Putamen (tissue), 1 donor: ENCODE measurements around the gene TSR1.
"Not testable (repeated sequence)": the region's sequence is repeated elsewhere in the genome, so short reads cannot be mapped to it uniquely, and the experiment has no call there.

Source experiments
- DNase-seq: peaks from one replicate; pipeline ENCODE4 v3.0.0-alpha.2; 2016; ENCODE audit warnings: low spot score

TSR1 gene

DNA sequence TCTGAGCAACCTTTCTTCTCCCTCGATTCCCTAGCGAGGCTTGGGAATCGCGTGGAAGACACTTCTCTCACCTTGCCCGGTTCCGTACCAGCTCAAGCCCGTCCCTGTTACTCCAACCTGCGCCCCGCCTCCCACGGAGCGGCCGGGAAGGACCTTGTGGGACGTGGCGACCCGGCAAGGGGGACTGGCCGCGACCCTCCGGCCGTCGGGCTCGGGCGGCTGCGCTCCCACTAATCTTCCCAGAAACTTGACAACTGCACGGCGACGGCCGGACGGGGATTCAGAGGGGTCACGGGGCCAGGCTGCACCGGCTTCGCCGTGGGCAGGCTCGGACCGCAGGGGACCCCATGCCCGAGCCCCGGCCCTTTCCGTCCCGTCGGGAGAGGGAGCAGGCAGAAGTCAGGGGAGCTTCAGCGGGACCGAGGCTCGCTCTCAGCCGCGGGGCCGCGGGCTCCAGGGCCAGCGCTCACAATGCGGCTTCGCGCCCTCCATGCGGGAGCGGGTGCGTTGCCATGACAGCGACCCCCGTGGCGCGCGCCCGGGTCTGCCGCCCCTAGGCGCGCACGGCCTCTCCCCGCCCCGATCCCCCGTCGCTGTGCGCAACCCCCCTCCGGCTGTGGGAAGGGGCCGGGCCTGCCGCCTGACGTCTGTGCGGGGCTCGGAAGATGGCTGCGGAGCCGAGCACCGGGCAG is 741 bp upstream of the TSR1 start, which contains the start of gene SGSM2:
Gene SGSM2 (plus strand): TSS at position 650 of the 692 bp plus-strand sequence. CDS start 188 bp downstream, outside the sequence.
- DNase-seq = peak; percentile 64

DNA sequence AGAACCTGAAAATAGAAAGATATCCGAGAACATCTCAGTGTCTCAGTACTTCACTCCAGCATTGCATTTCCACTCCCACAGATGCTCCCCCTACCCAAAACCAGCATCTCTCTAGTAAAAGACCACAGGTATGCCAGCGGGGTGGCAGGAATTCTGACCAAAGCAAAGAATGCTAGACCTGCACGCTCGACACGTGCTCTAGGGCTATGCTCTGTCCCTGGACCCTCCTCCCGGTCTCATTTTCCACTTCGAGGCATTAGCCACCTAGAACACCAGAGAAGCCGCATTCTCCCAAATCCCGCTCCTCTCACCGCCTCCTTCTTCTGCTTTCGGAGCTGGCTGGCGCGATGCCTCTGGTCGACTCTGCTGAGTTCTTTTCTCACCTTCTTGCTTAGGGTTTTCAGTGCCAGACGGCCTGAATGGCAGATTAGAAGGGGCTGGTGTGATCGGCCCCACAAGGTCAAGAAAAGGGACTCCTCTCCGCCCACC is 487 bp downstream of the TSR1 start:
- no peak for DNase-seq

DNA sequence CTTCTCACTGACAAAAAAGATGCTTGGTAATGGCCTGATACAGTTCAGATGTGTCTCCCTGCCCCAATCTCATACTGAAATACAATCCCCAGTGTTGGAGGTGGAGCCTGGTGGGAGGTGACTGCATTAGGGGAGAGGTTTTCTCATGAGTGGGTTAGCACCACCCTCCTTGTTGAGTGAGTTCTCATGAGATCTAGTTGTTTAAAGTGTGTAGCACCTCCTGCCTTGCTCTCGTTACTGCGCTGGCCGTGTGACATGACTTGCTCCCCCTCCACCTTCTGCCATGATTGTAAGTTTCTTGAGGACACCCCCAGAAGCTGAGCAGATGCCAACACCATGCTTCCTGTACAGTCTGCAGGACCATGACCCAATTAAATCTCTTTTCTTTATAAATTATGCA is 5.0 kb downstream of the TSR1 start:
- no peak for DNase-seq

DNA sequence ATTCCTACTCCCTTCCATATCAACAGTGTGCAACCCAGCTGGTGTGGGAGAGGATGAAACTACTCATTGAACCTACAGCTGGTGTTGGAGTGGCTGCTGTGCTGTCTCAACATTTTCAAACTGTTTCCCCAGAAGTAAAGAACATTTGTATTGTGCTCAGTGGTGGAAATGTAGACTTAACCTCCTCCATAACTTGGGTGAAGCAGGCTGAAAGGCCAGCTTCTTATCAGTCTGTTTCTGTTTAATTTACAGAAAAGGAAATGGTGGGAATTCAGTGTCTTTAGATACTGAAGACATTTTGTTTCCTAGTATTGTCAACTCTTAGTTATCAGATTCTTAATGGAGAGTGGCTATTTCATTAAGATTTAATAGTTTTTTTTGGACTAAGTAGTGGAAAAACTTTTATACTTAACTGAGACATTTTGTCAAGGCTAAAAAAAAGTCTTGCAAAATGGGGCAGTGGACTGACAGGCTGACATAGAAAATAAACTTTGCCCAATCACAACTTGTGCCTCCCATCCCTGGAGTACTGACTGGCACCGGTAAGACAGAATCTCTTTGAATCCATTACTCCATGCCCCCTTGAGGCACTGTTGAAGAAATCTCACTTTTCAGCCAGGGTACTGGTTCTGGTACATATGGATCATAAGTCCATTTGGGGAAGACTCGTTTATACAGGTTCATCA is 12.5 kb downstream of the TSR1 start:
- DNase-seq = no peak

DNA sequence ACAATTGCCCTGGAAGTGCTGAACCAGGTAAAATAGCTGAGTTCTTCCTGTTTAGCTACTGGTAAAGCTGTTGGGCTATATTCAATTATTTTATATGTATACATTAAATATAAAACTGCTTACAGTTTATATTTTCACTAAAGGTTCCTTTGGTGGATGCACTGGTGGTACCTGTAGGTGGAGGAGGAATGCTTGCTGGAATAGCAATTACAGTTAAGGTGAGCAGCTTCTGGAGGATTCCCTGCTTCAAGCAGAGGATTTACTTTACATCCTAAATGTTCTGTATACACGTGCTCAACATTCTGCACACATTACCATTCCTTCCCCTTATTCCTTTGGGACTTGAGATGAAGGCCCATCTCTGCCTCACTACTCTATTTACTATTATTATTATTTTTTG is 14.9 kb downstream of the TSR1 start:
- DNase-seq = no peak

DNA sequence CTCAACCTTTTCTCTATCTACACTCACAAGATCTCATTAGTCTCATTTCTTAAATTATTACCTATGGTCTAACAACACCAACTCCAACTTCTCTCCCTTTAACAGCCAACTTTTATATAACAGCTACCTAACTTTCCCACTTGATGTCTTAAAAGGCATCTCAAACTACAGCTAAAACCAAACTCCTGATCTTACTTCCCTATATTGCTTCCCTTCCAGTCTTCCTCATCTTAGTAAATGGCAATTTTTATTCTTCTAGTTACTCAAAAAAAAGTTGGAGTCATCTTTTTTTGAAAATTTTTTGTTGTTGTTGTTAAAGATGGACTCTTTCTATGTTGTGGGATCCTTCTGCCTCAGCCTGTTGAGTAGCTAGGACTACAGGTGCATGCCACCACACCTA is 17.2 kb downstream of the TSR1 start:
- DNase-seq = no peak

DNA sequence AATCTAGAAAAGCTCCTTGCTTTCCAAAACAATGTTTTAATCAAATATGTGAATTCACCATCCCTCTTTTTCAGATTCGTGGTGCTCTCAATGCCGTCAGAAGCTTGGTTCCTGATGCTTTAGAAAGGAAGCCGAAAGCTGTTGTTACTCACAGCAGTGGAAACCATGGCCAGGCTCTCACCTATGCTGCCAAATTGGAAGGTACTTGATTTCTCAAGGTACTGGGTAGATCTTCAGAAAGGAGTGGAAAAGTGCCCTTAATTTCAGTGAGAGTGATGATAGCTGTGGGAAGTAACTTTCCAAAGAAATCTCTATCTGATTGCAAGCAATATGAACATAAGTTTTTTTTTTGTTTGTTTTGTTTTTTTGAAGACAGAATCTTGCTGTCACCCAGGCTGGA is 18.5 kb downstream of the TSR1 start:
- DNase-seq = no peak

DNA sequence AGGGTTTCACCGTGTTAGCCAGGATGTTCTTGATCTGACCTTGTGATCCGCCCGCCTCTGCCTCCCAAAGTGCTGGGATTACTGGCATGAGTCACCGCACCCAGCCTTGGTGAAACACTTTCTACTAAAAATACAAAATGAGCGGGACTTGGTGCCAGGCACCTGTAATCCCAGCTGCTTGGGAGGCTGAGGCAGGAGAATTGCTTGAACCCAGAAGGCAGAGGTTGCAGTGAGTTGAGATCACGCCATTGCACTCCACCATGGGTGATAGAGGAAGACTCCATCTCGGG is 19.4 kb downstream of the TSR1 start:
- DNase-seq = not testable (repeated sequence)

DNA sequence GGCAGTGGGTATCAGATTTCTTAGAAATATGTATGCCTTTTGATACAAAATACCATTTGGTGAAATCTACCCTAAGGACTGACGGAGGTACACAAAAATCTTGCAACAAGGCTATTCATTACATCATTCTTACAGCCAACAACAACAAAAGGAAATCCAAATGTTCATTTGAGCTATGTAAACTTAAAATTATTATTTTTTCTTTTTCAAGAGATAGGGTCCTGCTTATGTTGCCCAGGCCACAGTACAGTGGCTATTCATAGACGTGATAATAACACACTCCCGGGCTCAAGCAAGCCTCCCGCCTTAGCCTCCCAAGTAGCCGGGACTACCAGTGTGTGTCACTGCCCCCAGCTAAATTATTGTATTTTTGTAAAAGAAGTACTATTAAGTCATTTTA is 23.5 kb downstream of the TSR1 start:
- DNase-seq = no peak

DNA sequence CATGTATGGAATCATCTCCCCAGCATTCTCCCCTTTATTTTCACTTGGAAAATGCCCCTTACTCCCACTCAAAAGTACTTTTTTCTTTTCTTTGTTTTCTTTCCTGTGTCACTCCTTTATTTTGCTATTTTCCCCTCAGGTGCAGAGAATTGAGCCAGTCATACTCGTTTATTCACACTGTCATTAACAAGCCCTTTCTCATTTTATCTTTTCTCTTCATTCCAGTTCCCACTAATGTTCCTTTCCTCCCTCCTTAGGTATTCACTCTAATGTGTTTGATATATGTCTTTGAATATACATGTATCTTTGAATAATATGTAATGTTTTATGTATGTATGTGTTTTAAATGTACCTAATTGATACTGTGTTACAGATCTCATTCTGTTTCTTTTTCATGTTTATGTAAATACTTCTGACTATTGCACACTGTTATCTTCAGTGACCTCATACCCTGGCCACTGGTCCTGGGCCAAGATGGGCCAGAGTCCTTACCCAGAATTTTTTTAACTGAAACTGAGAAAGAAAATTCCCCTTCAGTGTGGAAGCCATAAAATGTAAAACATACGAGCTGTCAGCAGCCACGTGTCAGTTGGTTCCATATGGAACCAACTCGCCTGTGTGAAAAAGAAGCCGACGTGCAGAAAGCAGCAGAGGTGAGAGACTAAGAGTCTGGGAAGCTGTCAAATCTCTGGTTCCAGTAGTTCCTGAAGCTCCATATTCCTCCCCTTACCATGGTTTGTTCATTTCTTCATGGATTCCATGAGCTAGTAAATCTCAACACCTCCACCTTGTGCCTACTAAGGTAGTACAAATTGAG is 26.7 kb downstream of the TSR1 start:
- DNase-seq = no peak

DNA sequence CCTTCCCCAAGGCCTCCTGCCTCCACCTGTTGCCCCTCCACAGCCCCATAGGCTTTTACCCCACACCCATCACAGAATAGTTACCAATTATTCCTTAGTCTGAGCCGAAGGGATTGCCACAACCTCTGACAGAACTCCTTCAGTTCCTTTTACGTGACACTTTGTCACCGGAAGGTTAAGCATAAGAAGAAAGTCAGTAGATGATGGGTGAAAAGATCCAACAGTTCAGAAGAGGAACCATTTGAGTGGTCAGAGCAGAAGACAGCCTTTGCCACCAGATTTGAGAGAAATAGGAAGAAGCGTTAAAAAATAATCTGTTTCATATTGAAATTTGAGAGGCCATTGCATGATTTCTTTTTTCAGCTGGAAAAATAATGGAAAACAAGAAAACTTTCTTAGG is 31.3 kb downstream of the TSR1 start:
- no peak for DNase-seq

DNA sequence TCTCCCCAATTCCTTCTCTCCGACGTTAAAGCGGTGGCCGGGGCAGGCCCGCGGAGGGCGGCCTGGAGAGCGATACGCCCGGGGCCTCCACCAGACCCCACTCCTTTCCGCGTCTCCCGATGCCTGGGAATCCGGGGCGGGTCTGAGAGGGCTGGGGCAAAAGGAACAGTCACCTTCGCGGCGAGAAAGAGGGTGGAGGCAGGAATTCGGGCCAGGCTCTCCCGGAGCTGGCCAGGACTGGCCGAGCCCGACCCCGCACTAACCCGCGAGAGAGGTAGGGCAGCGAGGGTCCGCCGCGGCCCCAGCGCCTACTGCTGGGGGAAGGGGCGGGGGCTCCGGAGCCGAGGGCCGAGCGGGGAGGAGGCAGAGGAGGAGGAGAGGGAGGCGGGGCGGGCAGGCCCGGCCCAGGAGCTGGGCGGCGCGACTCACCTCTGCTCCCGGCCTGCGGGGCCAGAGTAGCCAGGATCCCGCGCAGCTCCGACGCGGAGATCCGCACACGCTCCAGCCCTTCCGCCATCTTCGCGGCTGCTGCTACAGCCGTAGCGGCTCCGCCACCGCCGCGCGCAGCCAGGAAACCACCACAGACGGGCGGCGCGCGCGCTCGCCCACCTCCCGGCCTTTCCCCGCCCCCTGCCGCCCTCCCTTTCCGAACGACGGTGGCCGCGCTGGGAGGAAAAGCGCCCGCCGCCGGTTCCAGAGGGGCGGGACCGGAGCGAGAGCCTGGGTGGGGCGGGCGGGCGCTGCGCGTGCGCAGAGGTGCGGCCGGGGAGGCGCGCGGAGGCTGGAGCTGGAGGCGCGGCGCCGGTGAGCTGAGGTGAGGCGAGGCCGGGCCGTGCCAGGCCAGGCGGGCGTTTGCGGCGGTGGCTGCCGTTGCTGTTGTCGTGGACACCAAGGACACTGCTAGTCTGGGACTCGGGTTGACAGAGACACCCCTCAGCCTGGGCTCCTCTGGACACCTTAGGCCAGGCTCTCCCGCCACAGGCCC is 32.8 kb downstream of the TSR1 start, which contains the start of the genes SMG6 and SRR:
Gene SMG6 (minus strand): TSS at position 582 of the 985 bp plus-strand sequence. CDS start 65 bp downstream, at position 517.
Gene SRR (plus strand): TSS at position 747 of the 985 bp plus-strand sequence. CDS start 11,611 bp downstream, outside the sequence.
- DNase-seq = peak; percentile 91

DNA sequence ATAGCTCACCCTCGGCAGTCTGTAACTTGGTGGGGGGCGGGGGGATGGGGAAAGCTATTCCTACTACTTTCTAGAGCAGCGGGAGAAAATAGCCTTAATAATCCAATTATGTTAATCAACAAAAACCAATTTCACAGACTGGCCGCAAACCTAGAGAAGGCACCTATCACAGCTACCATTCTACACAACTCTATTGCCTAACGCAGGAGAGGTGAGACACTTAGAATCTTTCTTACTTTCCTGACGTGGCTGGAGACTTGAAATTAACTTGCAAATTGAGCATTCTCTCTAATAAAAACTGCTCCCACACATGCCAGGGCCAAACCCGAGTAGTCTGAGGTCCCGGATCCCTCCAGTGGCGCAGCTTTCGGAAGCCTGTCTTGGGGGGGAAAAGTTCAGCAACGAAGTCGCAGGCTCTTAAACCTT is 33.5 kb downstream of the TSR1 start:
- no peak for DNase-seq

DNA sequence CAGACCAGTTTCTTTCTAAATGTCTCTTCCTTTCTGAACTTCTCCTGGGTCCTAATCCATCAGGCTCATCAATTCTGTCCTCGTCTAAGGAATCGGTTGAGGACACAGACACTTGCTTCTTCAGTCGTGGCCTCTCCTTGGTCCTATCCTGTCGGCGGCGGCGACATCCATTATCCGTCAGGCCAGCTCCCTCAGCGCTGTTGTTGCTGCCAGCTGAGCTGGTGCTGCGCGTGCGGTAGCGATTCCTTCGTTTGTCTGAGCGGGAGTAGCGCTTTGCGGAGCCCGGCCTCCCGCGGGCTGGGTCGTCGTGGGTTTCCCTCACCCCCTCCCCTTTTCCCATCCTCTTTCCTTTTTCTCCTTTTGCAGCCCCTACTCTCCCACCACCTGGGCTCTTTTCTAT is 36.5 kb downstream of the TSR1 start:
- no peak for DNase-seq

DNA sequence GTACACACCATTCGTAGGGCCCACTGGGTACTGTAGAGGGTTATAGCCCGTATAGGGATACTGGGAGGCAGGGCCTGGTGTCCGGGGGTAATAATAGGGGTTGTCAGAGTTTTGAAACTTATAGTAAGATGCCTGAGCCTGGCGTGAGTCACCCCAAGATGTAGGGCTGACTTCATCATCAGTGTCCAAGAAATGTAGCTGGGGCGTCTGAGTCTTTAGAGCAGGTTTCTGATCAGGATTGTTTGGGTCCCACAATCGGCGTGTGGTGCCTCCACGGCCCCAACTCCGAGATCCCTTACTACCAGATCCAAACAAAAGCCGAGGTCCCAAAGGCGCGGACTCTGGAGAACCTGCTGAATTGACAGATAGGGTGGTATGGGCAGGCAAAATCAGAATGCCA is 37.1 kb downstream of the TSR1 start:
- DNase-seq = no peak

DNA sequence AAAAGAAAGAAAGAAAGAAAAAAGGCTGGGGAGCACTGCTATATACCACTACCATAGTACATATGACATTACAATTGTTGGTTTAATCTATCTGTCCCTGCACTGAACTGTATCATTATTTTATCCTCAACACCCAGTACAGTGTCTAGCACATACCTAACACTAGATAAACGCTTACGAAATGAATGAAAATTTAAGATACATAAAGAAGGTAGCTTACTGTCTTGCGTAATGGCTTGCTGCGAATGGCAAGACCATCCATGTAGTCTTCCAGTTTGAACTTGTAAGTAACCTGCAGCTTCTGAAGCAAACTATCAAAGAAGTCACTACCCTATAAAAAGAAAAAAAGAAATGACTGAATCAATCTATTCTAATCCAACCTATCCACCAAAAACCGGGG is 39.2 kb downstream of the TSR1 start:
- no peak for DNase-seq

DNA sequence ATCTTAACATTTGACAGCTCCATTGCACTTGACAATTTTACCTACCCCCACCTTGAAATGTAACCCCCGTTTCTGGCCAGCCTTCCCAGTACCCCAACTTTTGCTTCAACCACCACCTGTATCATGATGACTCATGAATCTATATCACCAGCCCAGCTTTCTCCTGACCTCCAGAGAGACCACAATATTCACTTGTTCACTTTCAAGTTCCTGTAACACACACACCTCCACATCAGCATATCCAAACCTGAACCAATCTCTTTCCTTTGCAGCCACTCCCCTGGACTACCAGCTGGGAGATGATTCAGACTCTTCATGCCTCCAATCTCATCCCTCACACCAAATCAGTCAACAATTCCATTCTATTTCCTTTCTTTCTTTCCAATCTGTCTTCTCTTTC is 40.7 kb downstream of the TSR1 start:
- DNase-seq = no peak

DNA sequence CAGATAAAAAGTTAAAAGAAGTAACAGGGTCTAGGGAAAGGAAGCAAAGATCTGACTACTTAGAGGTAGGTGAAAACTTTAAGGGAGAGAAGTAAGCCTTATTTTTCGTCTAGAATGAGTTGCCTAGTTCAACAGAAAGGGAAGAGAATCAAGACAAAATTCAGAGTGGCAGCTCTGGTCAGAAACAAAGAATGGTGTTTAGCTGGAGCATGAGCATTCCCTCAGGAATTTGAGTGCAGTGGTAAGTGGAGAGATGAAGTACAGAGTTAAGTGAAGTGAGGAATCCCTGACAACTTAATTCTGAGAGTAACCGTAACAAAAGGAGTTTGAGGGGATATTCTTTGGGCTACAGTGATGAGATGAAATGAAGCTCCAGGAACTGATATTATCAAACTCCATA is 44.2 kb downstream of the TSR1 start:
- DNase-seq = no peak

DNA sequence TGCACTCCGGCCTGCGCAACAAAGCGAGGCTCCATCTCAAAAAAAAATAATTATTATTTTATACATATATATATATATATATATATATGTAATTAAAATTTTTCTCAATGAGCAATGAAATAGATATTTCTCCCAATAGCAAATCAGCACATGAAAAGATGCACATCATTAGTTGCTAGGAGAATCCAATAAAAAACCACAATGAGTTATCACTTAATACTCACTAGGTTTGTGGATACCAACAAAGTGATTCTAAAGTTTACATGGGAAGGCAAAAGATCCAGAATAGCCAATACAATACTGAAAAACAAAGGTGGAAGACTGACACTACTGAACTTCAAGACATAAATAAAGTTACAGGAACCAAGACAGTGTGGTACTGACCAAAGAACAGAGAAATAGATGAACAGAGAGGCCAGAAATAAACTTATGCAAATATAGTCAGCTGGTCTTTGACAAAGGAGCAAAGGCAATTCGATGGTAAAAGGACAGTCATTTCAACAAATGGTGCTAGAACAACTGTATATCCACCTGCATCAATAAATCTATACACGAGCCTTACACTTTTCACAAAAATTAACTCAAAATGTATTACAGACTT is 46.3 kb downstream of the TSR1 start:
- DNase-seq = no peak

DNA sequence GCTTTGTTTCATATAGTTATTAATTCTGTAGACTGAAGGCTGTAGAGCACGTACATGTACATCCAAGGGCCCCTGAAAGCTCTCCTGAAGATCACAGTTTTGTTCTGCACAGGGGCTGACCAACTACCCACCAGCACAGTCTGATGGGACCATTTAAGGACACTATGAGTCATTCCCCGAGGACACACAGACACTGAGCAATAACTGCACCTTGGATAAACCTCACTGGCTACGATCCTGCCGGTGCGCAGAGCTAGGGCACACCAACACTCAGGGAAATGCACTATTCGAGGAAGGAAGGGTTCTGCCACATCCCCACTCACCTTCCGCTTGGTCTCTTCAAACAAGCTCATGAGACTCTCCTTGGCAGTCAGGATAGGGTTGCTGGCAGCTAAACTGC is 53.0 kb downstream of the TSR1 start:
- DNase-seq = no peak

DNA sequence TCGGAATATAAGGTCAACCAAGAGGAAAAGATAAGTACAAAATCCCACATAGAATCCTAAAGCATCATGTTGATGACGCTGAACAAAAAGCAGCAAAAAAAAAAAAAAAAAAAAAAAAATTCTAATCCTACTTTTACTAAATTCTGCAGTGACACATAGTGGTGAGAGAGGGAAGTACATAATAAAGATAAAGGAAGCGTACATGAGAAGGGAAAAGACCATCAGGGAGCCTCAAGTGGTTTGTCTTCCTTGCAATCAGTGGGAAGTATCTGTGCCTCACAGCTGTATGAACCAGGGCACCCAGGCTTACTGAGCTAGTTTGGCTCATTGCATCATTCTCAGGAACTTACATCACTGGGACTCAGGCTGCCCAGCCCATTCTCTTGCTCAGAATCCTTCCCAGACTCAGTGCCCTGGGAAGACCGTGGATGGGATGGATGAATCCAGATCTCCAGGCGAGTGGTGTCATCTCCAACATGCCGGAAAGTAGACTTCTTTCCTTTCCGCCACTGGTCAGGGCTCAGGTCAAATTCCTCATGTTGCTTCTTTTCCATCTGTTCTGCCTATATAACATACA is 53.9 kb downstream of the TSR1 start:
- DNase-seq = peak; percentile 41
